Gastrocnemius medialis (tissue), 4 donors: ENCODE results near the gene RHCE. TPM values are rescaled to one million over a fixed set of nuclear protein-coding genes. Genes with fewer than 3 reads are reported as not detected.

Source experiments
- ATAC-seq, 2 donors: fragments of 150-250 bp; one replicate each; pipeline ENCODE4 v1.9.1; 2016
- DNase-seq, 2 donors: peaks; one replicate each; pipeline ENCODE4 v3.0.0-alpha.2; 2019
- H3K27ac ChIP-seq, 4 donors: fragments of 200-600 bp; sonication (generic); 1 replicate in 1 of 4; 2 replicates in 3 of 4; pipeline ENCODE4 v1.5.1; 2016 to 2018; ENCODE audit warnings: mild to moderate bottlenecking in 2 of 4, moderate library complexity in 1 of 4
- H3K27me3 ChIP-seq, 3 donors: fragments of 200-600 bp; sonication (generic) in 2 of 3; 1 replicate in 1 of 3; 2 replicates in 2 of 3; pipeline versions ENCODE4 v1.5.1 to v1.6.0; 2016 to 2019; ENCODE audit warnings: mild to moderate bottlenecking in 1 of 3, moderate library complexity in 1 of 3
- H3K36me3 ChIP-seq, 2 donors: fragments of 200-600 bp; sonication (generic) in 1 of 2; one replicate each; pipeline ENCODE4 v1.5.1; 2017 to 2018
- H3K4me1 ChIP-seq, 2 donors: fragments of 200-600 bp; sonication (generic) in 1 of 2; one replicate each; pipeline ENCODE4 v1.5.1; 2016 to 2017; ENCODE audit warnings: mild to moderate bottlenecking in 2 of 2
- H3K4me3 ChIP-seq, 4 donors: fragments of 200-600 bp; sonication (generic) in 3 of 4; 1 replicate in 1 of 4; 2 replicates in 3 of 4; pipeline ENCODE4 v1.5.1; 2016 to 2019; ENCODE audit warnings: mild to moderate bottlenecking in 2 of 4
- H3K9me3 ChIP-seq, 3 donors: fragments of 200-600 bp; sonication (generic) in 2 of 3; 1 replicate in 1 of 3; 2 replicates in 2 of 3; pipeline ENCODE4 v1.5.1; 2016 to 2019
- POLR2A ChIP-seq, 2 donors: fragments of 450-650 bp; IDR thresholded peaks; one replicate each; pipeline ENCODE4 v1.6.1; 2017; ENCODE audit warnings: antibody characterized with exemption in 2 of 2, mild to moderate bottlenecking in 2 of 2, moderate library complexity in 2 of 2
- in situ Hi-C, 4 donors: fragments of 200-750 bp; cut with MboI; loops; one replicate each; pipeline versions ENCODE4 v1.15.0 to v1.8.0; 2017; ENCODE audit warnings: low sequenced_read_pairs in 4 of 4
- intact Hi-C: fragments of 100-400 bp; cut with DNase I; formaldehyde crosslinking; loops from one replicate; pipeline ENCODE4 v1.15.1; 2023; ENCODE audit warnings: low total_unique reads
- total RNA-seq, 4 donors: library from RNA; depleted of rRNA; stranded (reverse); fragments of >200 nt; gene quantifications; one replicate each; pipeline versions ENCODE4 v1.1.0 to v1.2.3, GENCODE V29; 2016
- TF ChIP-seq, protein P1 (sequence below), 5 experiments: fragments of 450-650 bp in 3 of 5; fragments of 200-600 bp in 2 of 5; sonication (generic) in 2 of 5; IDR thresholded peaks in 4 of 5; conservative IDR thresholded peaks in 1 of 5; 1 replicate in 4 of 5; 2 replicates in 1 of 5; pipeline ENCODE4 v1.5.1; 2016 to 2019; ENCODE audit warnings: antibody characterized with exemption in 5 of 5, mild to moderate bottlenecking in 3 of 5, moderate library complexity in 3 of 5

The RHCE gene
- total RNA-seq, 4 donors from 2014 or later = 1.0 to 2.4 TPM; not detected in 2

DNA sequence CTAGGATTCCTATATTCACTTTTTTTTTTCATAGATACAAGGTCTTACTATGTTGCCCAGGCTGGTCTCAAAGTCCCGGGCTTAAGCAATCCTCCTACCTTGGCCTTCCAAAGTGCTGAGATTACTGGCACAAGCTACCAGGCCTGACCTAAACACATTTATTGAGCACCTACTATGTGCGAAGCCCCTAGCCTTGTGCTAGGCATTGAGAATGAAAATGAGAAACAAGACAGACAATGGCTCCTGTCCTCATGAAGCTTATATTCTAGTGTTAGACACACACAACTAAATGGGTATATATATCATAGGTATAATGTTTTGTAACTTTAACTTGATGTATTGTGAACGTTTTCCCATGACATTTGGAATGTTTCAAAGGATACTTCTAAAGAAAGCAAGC, 71.0 kb downstream of the RHCE start:
- H3K4me3 ChIP-seq = no peak overlapping the region
- DNase-seq = no peak
- H3K27me3 ChIP-seq = no peaks in the 10 kb centered on the region
- no peaks in the 10 kb centered on the region for H3K9me3 ChIP-seq
- ATAC-seq = no peak
- TF ChIP-seq POLR2A (IDR thresholded peaks at IDR 0.05) = no peak
- TF ChIP-seq, protein P1, sequence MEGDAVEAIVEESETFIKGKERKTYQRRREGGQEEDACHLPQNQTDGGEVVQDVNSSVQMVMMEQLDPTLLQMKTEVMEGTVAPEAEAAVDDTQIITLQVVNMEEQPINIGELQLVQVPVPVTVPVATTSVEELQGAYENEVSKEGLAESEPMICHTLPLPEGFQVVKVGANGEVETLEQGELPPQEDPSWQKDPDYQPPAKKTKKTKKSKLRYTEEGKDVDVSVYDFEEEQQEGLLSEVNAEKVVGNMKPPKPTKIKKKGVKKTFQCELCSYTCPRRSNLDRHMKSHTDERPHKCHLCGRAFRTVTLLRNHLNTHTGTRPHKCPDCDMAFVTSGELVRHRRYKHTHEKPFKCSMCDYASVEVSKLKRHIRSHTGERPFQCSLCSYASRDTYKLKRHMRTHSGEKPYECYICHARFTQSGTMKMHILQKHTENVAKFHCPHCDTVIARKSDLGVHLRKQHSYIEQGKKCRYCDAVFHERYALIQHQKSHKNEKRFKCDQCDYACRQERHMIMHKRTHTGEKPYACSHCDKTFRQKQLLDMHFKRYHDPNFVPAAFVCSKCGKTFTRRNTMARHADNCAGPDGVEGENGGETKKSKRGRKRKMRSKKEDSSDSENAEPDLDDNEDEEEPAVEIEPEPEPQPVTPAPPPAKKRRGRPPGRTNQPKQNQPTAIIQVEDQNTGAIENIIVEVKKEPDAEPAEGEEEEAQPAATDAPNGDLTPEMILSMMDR (IDR thresholded peaks at IDR 0.05 in 4 of 5, conservative IDR thresholded peaks at IDR 0.05 in 1 of 5) = no peak
- in situ Hi-C loops (loop anchor here in 2 of 4 donors (10.0 kb wide), 2 partner anchors 95 to 105 kb away; partner anchors contain the start of gene RSRP1 (in 1 of the 2)), intact Hi-C loops (no loop called here)
- no peaks in the 10 kb centered on the region for H3K4me1 ChIP-seq
- peaks cover 0 to 30% of the 10 kb centered on the region in 2 donors for H3K36me3 ChIP-seq
- H3K27ac ChIP-seq = no peak overlapping the region

DNA sequence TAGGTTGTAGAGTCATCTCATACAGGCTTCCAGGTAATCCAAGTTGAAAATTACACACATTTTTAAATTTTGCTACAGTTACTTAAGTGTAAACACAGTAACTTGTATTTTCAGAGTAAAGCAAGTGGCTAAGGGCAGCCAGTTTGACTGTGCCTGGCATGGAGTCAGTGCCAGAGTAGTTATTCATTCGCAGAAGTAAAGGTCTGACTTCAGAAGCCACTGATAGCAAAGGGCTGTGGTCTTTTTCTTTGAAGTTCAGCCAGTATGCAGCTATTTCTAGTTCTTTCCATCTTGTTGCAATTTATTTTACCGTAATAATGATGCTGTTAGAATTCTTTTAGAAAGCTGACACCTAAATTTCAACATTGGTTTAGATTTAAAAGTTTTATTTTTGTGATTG, 73.1 kb downstream of the RHCE start:
- intact Hi-C loops = no loop called here
- Histone ChIP-seq H3K27me3 (no peaks in the 10 kb centered on the region), H3K36me3 (peaks cover 0 to 9% of the 10 kb centered on the region in 2 donors), H3K4me1 (no peaks in the 10 kb centered on the region), H3K27ac (no peak overlapping the region), H3K4me3 (no peak overlapping the region), H3K9me3 (no peaks in the 10 kb centered on the region)
- DNase-seq (no peak), ATAC-seq (no peak)
- in situ Hi-C loops = loop anchor here in 2 of 4 donors (10.0 kb wide), 2 partner anchors 93 to 103 kb away; partner anchors contain the start of gene RSRP1 (in 1 of the 2)
- TF ChIP-seq, protein P1 (IDR thresholded peaks at IDR 0.05 in 4 of 5, conservative IDR thresholded peaks at IDR 0.05 in 1 of 5) = no peak
- no peak for TF ChIP-seq POLR2A (IDR thresholded peaks at IDR 0.05)

DNA sequence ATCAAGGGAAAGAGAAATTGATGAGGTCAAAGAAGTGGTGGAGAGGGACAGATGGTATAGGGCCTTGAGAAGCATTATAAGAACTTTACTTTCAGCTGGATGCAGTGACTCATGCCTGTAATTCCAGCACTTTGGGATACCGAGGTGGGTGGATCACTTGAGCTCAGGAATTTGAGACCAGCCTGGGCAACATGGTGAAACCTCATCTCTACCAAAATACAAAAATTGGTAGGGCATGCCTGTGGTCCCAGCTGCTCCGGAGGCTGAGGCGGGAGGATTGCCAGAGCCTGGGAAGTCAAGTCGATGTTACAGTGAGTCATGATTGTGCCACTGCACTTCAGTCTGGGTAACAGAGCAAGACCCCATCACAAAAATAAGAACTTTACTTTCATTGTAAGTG, 76.8 kb downstream of the RHCE start:
- Histone ChIP-seq H3K27me3 (no peaks in the 10 kb centered on the region), H3K27ac (peak overlapping the region in 1 of 4 donors; percentile 17), H3K9me3 (no peaks in the 10 kb centered on the region), H3K4me1 (peaks cover 17 to 20% of the 10 kb centered on the region in 2 donors), H3K4me3 (no peak overlapping the region), H3K36me3 (peaks cover 0 to 7% of the 10 kb centered on the region in 2 donors)
- ATAC-seq (peak in 1 of 2 donors; percentile 41), DNase-seq (peak in 1 of 2 donors; percentile 26)
- TF ChIP-seq, protein P1 (IDR thresholded peaks at IDR 0.05 in 4 of 5, conservative IDR thresholded peaks at IDR 0.05 in 1 of 5) = no peak
- TF ChIP-seq POLR2A (IDR thresholded peaks at IDR 0.05) = no peak
- intact Hi-C loops (loop anchor here (5.0 kb wide), 1 partner anchor 88 kb away; the partner anchor contains the start of gene MACO1), in situ Hi-C loops (loop anchor here in 3 of 4 donors (5.0 to 10.0 kb wide), 3 partner anchors 89 to 107 kb away; partner anchors contain the start of gene RSRP1 (in 1 of the 3))

DNA sequence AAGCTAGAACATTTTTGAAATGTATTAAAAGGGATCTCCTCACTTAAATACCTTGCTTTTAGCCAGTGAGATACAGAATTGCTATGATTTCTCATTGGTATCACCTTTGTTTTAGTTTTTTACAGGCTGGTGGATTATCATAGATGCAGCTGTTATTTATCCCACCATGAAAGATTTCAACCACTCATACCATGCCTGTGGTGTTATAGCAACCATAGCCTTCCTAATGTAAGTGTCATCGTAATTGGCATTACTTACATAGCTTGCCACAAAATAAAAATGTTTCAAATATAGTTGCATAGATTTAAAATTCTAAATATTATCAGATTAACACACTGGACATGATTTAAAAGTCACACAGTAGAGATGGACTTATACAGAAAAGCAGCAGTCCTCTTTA, 77.8 kb downstream of the RHCE start:
- no peak overlapping the region for H3K4me3 ChIP-seq
- H3K9me3 ChIP-seq = no peaks in the 10 kb centered on the region
- DNase-seq (no peak), ATAC-seq (no peak)
- in situ Hi-C loops (loop anchor here in 3 of 4 donors (5.0 to 10.0 kb wide), 3 partner anchors 88 to 106 kb away; partner anchors contain the start of gene RSRP1 (in 1 of the 3)), intact Hi-C loops (loop anchor here (5.0 kb wide), 1 partner anchor 89 kb away; the partner anchor contains the start of gene MACO1)
- peaks cover 0 to 7% of the 10 kb centered on the region in 2 donors for H3K36me3 ChIP-seq
- H3K4me1 ChIP-seq = peaks cover 17 to 20% of the 10 kb centered on the region in 2 donors
- TF ChIP-seq, protein P1 (IDR thresholded peaks at IDR 0.05 in 4 of 5, conservative IDR thresholded peaks at IDR 0.05 in 1 of 5) = no peak
- TF ChIP-seq POLR2A (IDR thresholded peaks at IDR 0.05) = no peak
- no peak overlapping the region for H3K27ac ChIP-seq
- H3K27me3 ChIP-seq = no peaks in the 10 kb centered on the region
